Thoracic aorta (tissue), 2 donors: ENCODE measurements around the gene TSPAN14. TPM values are rescaled to one million over a fixed set of nuclear protein-coding genes. Genes with fewer than 3 reads are reported as not detected.
"Not testable (repeated sequence)": the region's sequence is repeated elsewhere in the genome, so short reads cannot be mapped to it uniquely, and the experiment has no call there.

ENCODE experiments used
- ATAC-seq: fragments of 150-250 bp; one replicate; pipeline ENCODE4 v1.8.0; 2017; ENCODE audit warnings: low read depth; ENCODE audit not compliant: insufficient number of reproducible peaks, low FRiP score
- DNase-seq: peaks from one replicate; pipeline ENCODE4 v3.0.0-alpha.2; 2020; ENCODE audit warnings: low spot score
- H3K27ac ChIP-seq, 2 donors: fragments of 200-600 bp; sonication (generic); 1 replicate in 1 of 2; 2 replicates in 1 of 2; pipeline ENCODE4 v1.5.1; 2016; ENCODE audit warnings: mild to moderate bottlenecking in 2 of 2, moderate library complexity in 2 of 2
- H3K27me3 ChIP-seq: fragments of 200-600 bp; sonication (generic); replicated peaks from 2 replicates; pipeline ENCODE4 v1.6.0; 2016; ENCODE audit warnings: mild to moderate bottlenecking; ENCODE audit not compliant: insufficient read depth
- H3K36me3 ChIP-seq: fragments of 200-600 bp; sonication (generic); one replicate; pipeline ENCODE4 v1.5.1; 2016
- H3K4me1 ChIP-seq, 2 donors: fragments of 200-600 bp; sonication (generic); 1 replicate in 1 of 2; 2 replicates in 1 of 2; pipeline versions ENCODE4 v1.5.1 to v1.6.0; 2016; ENCODE audit warnings: low read depth in 2 of 2, mild to moderate bottlenecking in 1 of 2; ENCODE audit not compliant: control insufficient read depth in 1 of 2
- H3K4me3 ChIP-seq: fragments of 200-600 bp; sonication (generic); 2 replicates; pipeline ENCODE4 v1.5.1; 2016; ENCODE audit warnings: mild to moderate bottlenecking
- H3K9me3 ChIP-seq: fragments of 200-600 bp; sonication (generic); 2 replicates; pipeline ENCODE4 v1.5.1; 2016
- CTCF ChIP-seq: fragments of 200-600 bp; sonication (generic); IDR thresholded peaks from one replicate; pipeline ENCODE4 v1.5.1; 2019; ENCODE audit warnings: antibody characterized with exemption
- total RNA-seq, 2 donors: library from RNA; depleted of rRNA; stranded (reverse); fragments of >200 nt; gene quantifications; one replicate each; pipeline versions ENCODE4 v1.1.0 to v1.2.3, GENCODE V29; 2016

The TSPAN14 gene
- total RNA-seq, 2 donors from 2014 or later: 38.2 to 40.1 TPM

- no peak for ATAC-seq
- DNase-seq: no peak
- Histone ChIP-seq H3K4me1 (no peaks in the 10 kb centered on the region), H3K9me3 (no peaks in the 10 kb centered on the region), H3K27me3 (no peaks in the 10 kb centered on the region), H3K4me3 (no peak overlapping the region), H3K36me3 (no peaks in the 10 kb centered on the region), H3K27ac (no peak overlapping the region)
- TF ChIP-seq CTCF: no peak
Measured at GRCh38 chr10:80530816-80531215, 76.7 kb downstream of the TSPAN14 start.

- no peak for TF ChIP-seq CTCF
- H3K9me3 ChIP-seq: no peaks in the 10 kb centered on the region
- ATAC-seq (no peak), DNase-seq (no peak)
- no peak overlapping the region for H3K27ac ChIP-seq
- H3K4me3 ChIP-seq: no peak overlapping the region
- no peaks in the 10 kb centered on the region for H3K4me1 ChIP-seq
- H3K27me3 ChIP-seq: no peaks in the 10 kb centered on the region
- H3K36me3 ChIP-seq: no peaks in the 10 kb centered on the region
Measured at GRCh38 chr10:80532571-80532970, 78.5 kb downstream of the TSPAN14 start.

- H3K36me3 ChIP-seq, H3K27ac ChIP-seq, ATAC-seq, H3K27me3 ChIP-seq, H3K4me1 ChIP-seq, H3K9me3 ChIP-seq, H3K4me3 ChIP-seq, DNase-seq: not testable (repeated sequence)
Measured at GRCh38 chr10:80534059-80534458, 79.9 kb downstream of the TSPAN14 start.

- H3K27ac ChIP-seq, H3K36me3 ChIP-seq, H3K4me1 ChIP-seq, H3K4me3 ChIP-seq, ATAC-seq, H3K27me3 ChIP-seq, DNase-seq, H3K9me3 ChIP-seq: not testable (repeated sequence)
Measured at GRCh38 chr10:80534646-80535045, 80.5 kb downstream of the TSPAN14 start.

- Histone ChIP-seq H3K4me1 (no peaks in the 10 kb centered on the region), H3K4me3 (peak overlapping the region; percentile 68), H3K9me3 (no peaks in the 10 kb centered on the region), H3K36me3 (no peaks in the 10 kb centered on the region), H3K27ac (peak overlapping the region in 1 of 2 donors; percentile 30), H3K27me3 (no peaks in the 10 kb centered on the region)
- ATAC-seq: peak; percentile 77
- TF ChIP-seq CTCF: peak; percentile 48
- no peak for DNase-seq
Measured at GRCh38 chr10:80535671-80536360, 81.7 kb downstream of the TSPAN14 start.

GRCh38 chr10:80536361-80536835 is 82.3 kb downstream of the TSPAN14 start:
- ATAC-seq (no peak), DNase-seq (no peak)
- H3K4me3 ChIP-seq: peak overlapping the region; percentile 68
- H3K9me3 ChIP-seq: no peaks in the 10 kb centered on the region
- peak overlapping the region in 1 of 2 donors; percentile 30 for H3K27ac ChIP-seq
- no peaks in the 10 kb centered on the region for H3K27me3 ChIP-seq
- no peaks in the 10 kb centered on the region for H3K36me3 ChIP-seq
- TF ChIP-seq CTCF: no peak
- H3K4me1 ChIP-seq: no peaks in the 10 kb centered on the region
